K562 (cell line): ENCODE measurements around the gene EFR3B. TPM values are rescaled to one million over a fixed set of nuclear protein-coding genes. Genes with fewer than 3 reads are reported as not detected.

Experiments
- ATAC-seq: fragments of 200-7000 bp; cut with Tn5 transposase; 3 replicates; pipeline ENCODE4 v1.9.1; 2020; ENCODE audit warnings: moderate library complexity
- BruUV-seq: library from RNA; stranded (reverse); fragments of 400-500 nt; replicated peaks from 2 replicates; lab custom pipeline; 2021; lab: Mats Ljungman, UMichigan
- CTCF ChIA-PET: fragments of 300-600 bp; formaldehyde crosslinking; extraction: SDS; loops from one replicate; lab custom pipeline; 2021; ENCODE audit warnings: low intra/inter-chr PET ratio; lab: Yijun Ruan, JAX
- POLR2A ChIA-PET: fragments of 300-600, 350-650 bp; sonication (Branson Sonifier 250); formaldehyde crosslinking; extraction: SDS; loops from one replicate; lab custom pipeline; 2021; ENCODE audit warnings: antibody characterized with exemption, inconsistent platforms; lab: Yijun Ruan, JAX
- DNase-seq, 4 experiments: peaks; one replicate each; pipeline versions ENCODE4 v3.0.0 to v3.0.0-alpha.2; 2011 to 2018; ENCODE audit warnings: low spot score in 3 of 4, mixed read lengths in 3 of 4; ENCODE audit errors: extremely low read depth in 1 of 4
- FAIRE-seq: peaks from 2 replicates; lab custom pipeline; 2011; peaks lifted over from hg19 to GRCh38; lab: Jason Lieb, UNC
- H2AFZ ChIP-seq: 2 replicates; pipeline ENCODE4 v1.6.0; 2011; ENCODE audit warnings: low read depth, low read length, control low read depth, inconsistent platforms
- H3K27ac ChIP-seq: fragments of 200-600 bp; 3 replicates; pipeline ENCODE4 v1.8.0; 2011; ENCODE audit warnings: low read depth, mild to moderate bottlenecking, control low read depth, inconsistent platforms, low read length, moderate library complexity, mixed read lengths; ENCODE audit errors: extremely low read depth
- H3K27me3 ChIP-seq, 2 experiments: fragments of 300-600 bp in 1 of 2; 2 replicates in 1 of 2; 3 replicates in 1 of 2; pipeline versions ENCODE4 v1.6.0 to v1.8.0; 2011; ENCODE audit warnings: inconsistent platforms in 2 of 2, low read length in 2 of 2, mild to moderate bottlenecking in 1 of 2, mixed read lengths in 1 of 2, moderate library complexity in 1 of 2; ENCODE audit not compliant: control insufficient read depth in 2 of 2, insufficient read depth in 2 of 2
- H3K36me3 ChIP-seq: fragments of 300-600 bp; 3 replicates; pipeline ENCODE4 v1.8.0; 2011; ENCODE audit warnings: mild to moderate bottlenecking, low read length, inconsistent platforms; ENCODE audit not compliant: control insufficient read depth, insufficient read depth
- H3K4me1 ChIP-seq, 2 experiments: fragments of 200-600 bp in 1 of 2; replicated peaks in 1 of 2; 2 replicates in 1 of 2; 3 replicates in 1 of 2; pipeline versions ENCODE4 v1.5.1 to v1.8.0; 2011; ENCODE audit warnings: inconsistent platforms in 2 of 2, low read length in 2 of 2, mild to moderate bottlenecking in 1 of 2, mixed read lengths in 1 of 2, moderate library complexity in 1 of 2; ENCODE audit not compliant: control insufficient read depth in 2 of 2, insufficient read depth in 2 of 2
- H3K4me2 ChIP-seq: 2 replicates; pipeline ENCODE4 v1.6.1; 2011; ENCODE audit warnings: low read length, control low read depth, inconsistent platforms, mixed read lengths; ENCODE audit not compliant: insufficient read depth
- H3K4me3 ChIP-seq: fragments of 200-600 bp; sonication (generic), shearing (Covaris generic); 2 replicates; pipeline ENCODE4 v1.5.1; 2016; ENCODE audit warnings: control low read depth, inconsistent platforms
- H3K79me2 ChIP-seq: fragments of 200-600 bp; 3 replicates; pipeline ENCODE4 v1.8.0; 2011; ENCODE audit warnings: low read length, inconsistent platforms; ENCODE audit not compliant: control insufficient read depth, insufficient read depth
- H3K9ac ChIP-seq, 2 experiments: 2 replicates each; pipeline versions ENCODE4 v1.6.0 to v1.6.1; 2011; ENCODE audit warnings: low read depth in 2 of 2, low read length in 2 of 2, control low read depth in 1 of 2, inconsistent platforms in 1 of 2, mild to moderate bottlenecking in 1 of 2, mixed read lengths in 1 of 2; ENCODE audit not compliant: insufficient read depth in 1 of 2
- H3K9me1 ChIP-seq: one replicate; pipeline ENCODE4 v1.6.0; 2011; ENCODE audit warnings: inconsistent platforms, mild to moderate bottlenecking, low read length, moderate library complexity; ENCODE audit not compliant: control insufficient read depth, insufficient read depth
- H3K9me3 ChIP-seq: replicated peaks from 2 replicates; pipeline ENCODE4 v1.5.1; 2011; ENCODE audit warnings: low read depth, low read length, inconsistent platforms; ENCODE audit not compliant: control insufficient read depth, insufficient read depth
- H4K20me1 ChIP-seq: replicated peaks from 2 replicates; pipeline ENCODE4 v1.6.1; 2011; ENCODE audit warnings: low read length, inconsistent platforms, mixed read lengths; ENCODE audit not compliant: control insufficient read depth, insufficient read depth
- ETV5 ChIP-seq: sonication (generic); formaldehyde crosslinking; IDR thresholded peaks from 2 replicates; pipeline ENCODE4 v1.4.0; 2020; ENCODE audit warnings: low read depth, mild to moderate bottlenecking, missing genetic modification reagents
- HDAC3 ChIP-seq: fragments of 450-650 bp; IDR thresholded peaks from 2 replicates; pipeline ENCODE4 v1.6.1; 2018; ENCODE audit warnings: borderline replicate concordance, mild to moderate bottlenecking, moderate library complexity; ENCODE audit not compliant: partially characterized antibody
- HNRNPUL1 ChIP-seq: fragments of 200-400 bp; formaldehyde crosslinking; IDR thresholded peaks from 2 replicates; pipeline ENCODE4 v1.6.1; 2017; ENCODE audit warnings: low read length
- ZFP36 ChIP-seq: fragments of 150-350 bp; IDR thresholded peaks from 2 replicates; pipeline ENCODE4 v1.6.1; 2018; ENCODE audit warnings: low read length, low read depth; ENCODE audit not compliant: partially characterized antibody
- WGBS: fragments of 100-300 bp; shearing (Covaris generic); methylation state at CpG from one replicate; pipeline ENCODE4 v1.1.6; 2016; ENCODE audit warnings: low coverage, mixed read lengths; ENCODE audit not compliant: insufficient coverage; ENCODE audit errors: missing lambda C conversion rate; 5-methylcytosine and 5-hydroxymethylcytosine counted together
- in situ Hi-C: fragments of 300-500 bp; cut with MboI; formaldehyde crosslinking; loops from 4 replicates; pipeline ENCODE4 v1.15.0; 2018; ENCODE audit warnings: inconsistent platforms, mixed read lengths
- intact Hi-C: fragments of 100-400 bp; cut with micrococcal nuclease; formaldehyde crosslinking; loops from 2 replicates; pipeline ENCODE4 v1.14.2; 2022
- polyA plus RNA-seq, 8 experiments: library from polyadenylated mRNA; depleted of rRNA in 4 of 8; stranded (reverse) in 5 of 8; unstranded in 3 of 8; fragments of >200 nt; fragmentation: Nextera tagmentation in 2 of 8; fragmentation: Illumina TruSeq in 1 of 8; extraction: Ambion mirVana in 2 of 8; extraction: Trizol in 1 of 8; gene quantifications; 2 replicates each; pipeline versions ENCODE4 v1.2.1 to v1.2.3, GENCODE V29; 2011 to 2014; ENCODE audit warnings: inconsistent platforms in 1 of 8, missing spikeins in 1 of 8
- total RNA-seq, 7 experiments: library from RNA; depleted of rRNA in 6 of 7; stranded (reverse); fragments of >200 nt in 6 of 7; fragmentation: Illumina TruSeq in 2 of 7; extraction: Trizol in 2 of 7; gene quantifications; 2 replicates each; pipeline versions ENCODE4 v1.2.1 to v1.2.3, GENCODE V29; 2011 to 2021; ENCODE audit warnings: low replicate concordance in 1 of 7
- TF ChIP-seq, protein P1 (sequence below): fragments of 450-650 bp; formaldehyde crosslinking; conservative IDR thresholded peaks from 2 replicates; pipeline ENCODE4 v1.4.0; 2022; ENCODE audit warnings: mild to moderate bottlenecking, missing genetic modification characterization

The EFR3B gene
- total and polyA plus RNA-seq, 9 of the 15 experiments (the other 6 are each of a cell fraction or from before 2014, with no cell fraction given): not detected

DNA sequence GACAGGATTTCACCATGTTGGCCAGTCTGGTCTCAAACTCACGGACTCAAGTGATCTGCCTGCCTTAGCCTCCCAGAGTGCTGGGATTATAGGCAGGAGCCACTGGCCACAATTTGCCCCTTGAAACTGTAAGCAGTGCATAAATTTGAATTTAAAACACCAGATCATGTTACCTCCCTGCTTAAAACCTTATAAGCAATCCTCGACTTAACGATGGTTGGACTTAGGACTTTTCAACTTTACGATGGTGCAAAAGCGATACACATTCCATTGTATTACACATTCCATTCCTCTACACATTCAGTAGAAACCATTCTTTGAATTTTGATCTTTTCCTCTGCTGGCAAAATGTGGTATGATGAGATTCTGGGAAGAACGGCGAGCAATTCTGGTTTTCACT lies 23.2 kb upstream of the EFR3B start:
- in situ Hi-C loops (no loop called here), intact Hi-C loops (no loop called here)
- Histone ChIP-seq H3K4me1 (no peaks in the 10 kb centered on the region), H3K27me3 (peaks cover 17 to 23% of the 10 kb centered on the region in 2 experiments), H3K4me3 (no peak overlapping the region), H3K27ac (no peak overlapping the region), H2AFZ (no peak overlapping the region), H4K20me1 (peaks cover 3% of the 10 kb centered on the region; the same call in 1 of the 2 replicates), H3K4me2 (no peak overlapping the region), H3K9ac (no peak overlapping the region), H3K9me3 (no peaks in the 10 kb centered on the region), H3K9me1 (no peaks in the 10 kb centered on the region), H3K36me3 (no peaks in the 10 kb centered on the region), H3K79me2 (no peaks in the 10 kb centered on the region)
- WGBS: 29% methylated on average over 7 of the region's 7 CpGs
- no peak for DNase-seq
- no TSS peak for BruUV-seq
- FAIRE-seq: no peak
- TF ChIP-seq, protein P1, sequence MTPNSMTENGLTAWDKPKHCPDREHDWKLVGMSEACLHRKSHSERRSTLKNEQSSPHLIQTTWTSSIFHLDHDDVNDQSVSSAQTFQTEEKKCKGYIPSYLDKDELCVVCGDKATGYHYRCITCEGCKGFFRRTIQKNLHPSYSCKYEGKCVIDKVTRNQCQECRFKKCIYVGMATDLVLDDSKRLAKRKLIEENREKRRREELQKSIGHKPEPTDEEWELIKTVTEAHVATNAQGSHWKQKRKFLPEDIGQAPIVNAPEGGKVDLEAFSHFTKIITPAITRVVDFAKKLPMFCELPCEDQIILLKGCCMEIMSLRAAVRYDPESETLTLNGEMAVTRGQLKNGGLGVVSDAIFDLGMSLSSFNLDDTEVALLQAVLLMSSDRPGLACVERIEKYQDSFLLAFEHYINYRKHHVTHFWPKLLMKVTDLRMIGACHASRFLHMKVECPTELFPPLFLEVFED (CRISPR knock-in tag): no peak
- TF ChIP-seq ETV5: no peak
- TF ChIP-seq HDAC3: no peak
- TF ChIP-seq HNRNPUL1: no peak
- TF ChIP-seq ZFP36: no peak
- no peak for ATAC-seq
- POLR2A ChIA-PET: no interaction called here
- CTCF ChIA-PET: no interaction called here
